Measurements from ENCODE around the gene VPS13D.
"Not testable (repeated sequence)": the region's sequence is repeated elsewhere in the genome, so short reads cannot be mapped to it uniquely, and the experiment has no call there.

The VPS13D gene

GRCh38 chr1:12447849-12448312, 218.1 kb downstream of the VPS13D start:
- no peak for DNase-seq (ENCODE audit: low read depth, low spot score)

GRCh38 chr1:12448746-12449177, 218.9 kb downstream of the VPS13D start:
- DNase-seq (ENCODE audit: low read depth, low spot score), result no peak

GRCh38 chr1:12450090-12450755, 220.4 kb downstream of the VPS13D start:
- no peak for DNase-seq (ENCODE audit: low read depth, low spot score)

GRCh38 chr1:12450756-12451559, 221.1 kb downstream of the VPS13D start:
- no peak for DNase-seq (ENCODE audit: low read depth, low spot score)

GRCh38 chr1:12451560-12451900, 221.7 kb downstream of the VPS13D start:
- DNase-seq (ENCODE audit: low read depth, low spot score), result no peak

- no peak for DNase-seq (ENCODE audit: low read depth, low spot score)
Measured at GRCh38 chr1:12452262-12452661, 222.4 kb downstream of the VPS13D start.

GRCh38 chr1:12453400-12454343, 223.8 kb downstream of the VPS13D start:
- no peak for DNase-seq (ENCODE audit: low read depth, low spot score)

GRCh38 chr1:12454406-12455391, 224.9 kb downstream of the VPS13D start:
- DNase-seq (ENCODE audit: low read depth, low spot score), result no peak

GRCh38 chr1:12456081-12456480, 226.3 kb downstream of the VPS13D start:
- not testable (repeated sequence) for DNase-seq (ENCODE audit: low read depth, low spot score)

GRCh38 chr1:12456979-12457378, 227.1 kb downstream of the VPS13D start:
- no peak for DNase-seq (ENCODE audit: low read depth, low spot score)

GRCh38 chr1:12457771-12458170, 227.9 kb downstream of the VPS13D start:
- DNase-seq (ENCODE audit: low read depth, low spot score), result no peak

- no peak for DNase-seq (ENCODE audit: low read depth, low spot score)
Measured at GRCh38 chr1:12458571-12458970, 228.7 kb downstream of the VPS13D start.

GRCh38 chr1:12460121-12460520, 230.3 kb downstream of the VPS13D start:
- DNase-seq (ENCODE audit: low read depth, low spot score), result no peak

GRCh38 chr1:12460911-12461621, 231.2 kb downstream of the VPS13D start:
- no peak for DNase-seq (ENCODE audit: low read depth, low spot score)

GRCh38 chr1:12461754-12462153, 231.9 kb downstream of the VPS13D start:
- DNase-seq (ENCODE audit: low read depth, low spot score), result no peak

- no peak for DNase-seq (ENCODE audit: low read depth, low spot score)
Measured at GRCh38 chr1:12462586-12462985, 232.8 kb downstream of the VPS13D start.

- no peak for DNase-seq (ENCODE audit: low read depth, low spot score)
Measured at GRCh38 chr1:12464045-12464461, 234.2 kb downstream of the VPS13D start.

GRCh38 chr1:12464598-12465056, 234.8 kb downstream of the VPS13D start:
- DNase-seq (ENCODE audit: low read depth, low spot score), result no peak

- DNase-seq (ENCODE audit: low read depth, low spot score), result no peak
Measured at GRCh38 chr1:12465126-12465525, 235.3 kb downstream of the VPS13D start.

GRCh38 chr1:12466816-12467215, 237.0 kb downstream of the VPS13D start:
- DNase-seq (ENCODE audit: low read depth, low spot score), result no peak
